Measurements from ENCODE around the gene TRPM2. TPM values are rescaled to one million over a fixed set of nuclear protein-coding genes. Genes with fewer than 3 reads are reported as not detected.

TRPM2 gene
- total RNA-seq, 1 donor, result 0.36 TPM

DNA sequence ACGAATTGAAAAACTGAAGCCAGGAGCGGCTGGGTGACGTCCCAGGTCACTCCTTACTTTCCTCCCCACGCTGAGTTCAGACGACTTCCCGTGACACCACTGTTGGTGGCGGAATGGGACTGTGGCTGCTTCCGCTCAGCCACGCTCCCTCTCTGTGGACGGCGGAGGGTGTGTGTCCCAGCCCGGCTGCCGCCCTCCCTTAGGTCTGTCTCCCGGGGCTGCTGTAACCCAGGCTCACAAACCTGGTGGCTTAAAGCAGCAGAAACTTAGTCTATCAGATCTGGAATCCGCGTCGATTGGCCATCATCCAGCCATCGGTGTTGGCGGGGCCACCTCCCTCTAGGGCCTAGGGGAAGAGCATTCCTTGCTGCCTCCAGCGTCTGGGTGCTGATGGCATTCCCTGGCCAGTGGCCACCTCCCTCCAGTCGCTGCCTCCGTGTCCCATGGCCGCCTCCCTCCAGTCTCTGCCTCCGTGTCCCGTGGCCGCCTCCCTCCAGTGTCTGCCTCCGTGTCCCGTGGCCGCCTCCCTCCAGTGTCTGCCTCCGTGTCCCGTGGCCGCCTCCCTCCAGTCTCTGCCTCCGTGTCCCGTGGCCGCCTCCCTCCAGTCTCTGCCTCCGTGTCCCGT, 17.5 kb downstream of the TRPM2 start:
- H3K9me3 ChIP-seq (ENCODE audit: low read depth, low read length), result no peaks in the 10 kb centered on the region

GRCh38 chr21:44371596-44371995, 18.2 kb downstream of the TRPM2 start:
- TF ChIP-seq CTCF (IDR thresholded peaks at IDR 0.05; ENCODE audit: extremely low read depth, low read depth, low read length), result no peak
- DNase-seq (ENCODE audit: insufficient read length, low spot score, missing footprints), result no peak
- Histone ChIP-seq H3K27me3 (ENCODE audit: insufficient read depth, low read length) (peaks cover 2% of the 10 kb centered on the region), H4K20me1 (ENCODE audit: insufficient read depth, low read length) (no peaks in the 10 kb centered on the region), H3K4me3 (ENCODE audit: insufficient read depth, low read length) (no peak overlapping the region), H3K4me1 (ENCODE audit: insufficient read depth, low read length) (no peaks in the 10 kb centered on the region), H2AFZ (ENCODE audit: low read length) (no peak overlapping the region), H3K4me2 (ENCODE audit: insufficient read depth, low read length) (no peak overlapping the region), H3K36me3 (ENCODE audit: insufficient read depth, low read length) (no peaks in the 10 kb centered on the region), H3K79me2 (ENCODE audit: insufficient read depth, low read length) (no peaks in the 10 kb centered on the region), H3K9me3 (ENCODE audit: low read depth, low read length) (no peaks in the 10 kb centered on the region), H3K27ac (ENCODE audit: low read depth, low read length) (no peak overlapping the region)

More for the DNA sequence above, 17.5 kb downstream of the TRPM2 start:
- Histone ChIP-seq H3K36me3 (ENCODE audit: insufficient read depth, low read length) (no peaks in the 10 kb centered on the region), H2AFZ (ENCODE audit: low read length) (no peak overlapping the region), H3K4me1 (ENCODE audit: insufficient read depth, low read length) (no peaks in the 10 kb centered on the region), H3K4me3 (ENCODE audit: insufficient read depth, low read length) (no peak overlapping the region), H3K4me2 (ENCODE audit: insufficient read depth, low read length) (no peak overlapping the region), H4K20me1 (ENCODE audit: insufficient read depth, low read length) (no peaks in the 10 kb centered on the region), H3K79me2 (ENCODE audit: insufficient read depth, low read length) (no peaks in the 10 kb centered on the region), H3K27ac (ENCODE audit: low read depth, low read length) (no peak overlapping the region), H3K27me3 (ENCODE audit: insufficient read depth, low read length) (peaks cover 2% of the 10 kb centered on the region)
- TF ChIP-seq CTCF (IDR thresholded peaks at IDR 0.05; ENCODE audit: extremely low read depth, low read depth, low read length), result no peak
- peak; percentile 68 for DNase-seq (ENCODE audit: insufficient read length, low spot score, missing footprints)

DNA sequence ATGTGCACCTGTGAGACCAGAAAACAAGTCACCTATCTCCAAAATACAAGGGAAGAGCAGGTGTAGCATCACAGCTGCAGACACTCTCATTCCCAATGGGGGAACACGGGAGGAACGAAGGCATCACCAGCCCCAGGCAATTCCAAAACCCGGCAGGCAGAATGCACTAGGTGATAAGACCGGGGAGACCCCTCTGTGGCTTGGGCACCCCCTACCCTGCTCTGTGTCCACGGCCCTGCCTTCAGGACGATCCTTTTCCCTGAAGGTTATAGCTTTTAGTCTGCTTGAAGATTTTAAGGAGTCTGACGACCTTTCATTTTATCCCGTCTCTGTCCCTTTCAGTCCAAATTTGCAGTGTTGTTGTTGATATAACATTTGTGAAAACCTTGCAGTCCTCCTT, 19.2 kb downstream of the TRPM2 start:
- no peaks in the 10 kb centered on the region for H4K20me1 ChIP-seq (ENCODE audit: insufficient read depth, low read length)
- H3K36me3 ChIP-seq (ENCODE audit: insufficient read depth, low read length), result no peaks in the 10 kb centered on the region
- H3K4me3 ChIP-seq (ENCODE audit: insufficient read depth, low read length), result no peak overlapping the region
- H3K9me3 ChIP-seq (ENCODE audit: low read depth, low read length), result no peaks in the 10 kb centered on the region
- no peak overlapping the region for H2AFZ ChIP-seq (ENCODE audit: low read length)
- H3K27ac ChIP-seq (ENCODE audit: low read depth, low read length), result no peak overlapping the region
- no peaks in the 10 kb centered on the region for H3K79me2 ChIP-seq (ENCODE audit: insufficient read depth, low read length)
- H3K4me2 ChIP-seq (ENCODE audit: insufficient read depth, low read length), result no peak overlapping the region
- H3K27me3 ChIP-seq (ENCODE audit: insufficient read depth, low read length), result peaks cover 2% of the 10 kb centered on the region
- no peaks in the 10 kb centered on the region for H3K4me1 ChIP-seq (ENCODE audit: insufficient read depth, low read length)
- TF ChIP-seq CTCF (IDR thresholded peaks at IDR 0.05; ENCODE audit: extremely low read depth, low read depth, low read length), result no peak
- peak; percentile 11 for DNase-seq (ENCODE audit: insufficient read length, low spot score, missing footprints)

DNA sequence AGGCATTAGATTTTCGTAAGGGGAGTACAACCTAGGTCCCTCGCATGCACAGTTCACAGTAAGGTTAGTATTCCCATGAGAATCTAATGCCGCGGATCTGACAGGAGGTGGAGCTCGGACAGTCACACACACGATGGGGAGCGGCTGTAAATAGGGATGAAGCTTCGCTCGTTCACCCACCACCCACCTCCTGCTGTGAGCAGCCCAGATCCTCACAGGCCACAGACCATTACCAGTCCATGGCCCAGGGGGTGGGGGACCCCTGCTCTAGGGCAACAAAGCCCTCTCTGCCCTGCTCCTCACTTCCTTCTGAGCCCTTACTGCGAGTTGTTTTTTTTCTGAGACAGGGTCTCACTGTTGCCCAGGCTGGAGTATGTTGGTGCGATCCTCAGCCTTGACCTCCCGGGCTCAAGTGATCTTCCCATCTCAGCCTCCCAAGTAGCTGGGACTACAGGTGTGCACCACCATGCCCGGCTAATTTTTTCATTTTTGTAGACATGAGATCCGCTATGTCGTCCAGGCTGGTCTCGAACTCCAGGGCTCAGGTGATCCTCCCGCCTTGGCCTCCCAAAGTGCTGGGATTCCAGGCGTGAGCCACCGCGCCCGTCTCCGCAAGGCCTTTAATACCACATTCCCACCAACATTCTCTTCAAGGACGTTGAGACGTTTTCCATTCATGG, 21.3 kb downstream of the TRPM2 start:
- Histone ChIP-seq H3K36me3 (ENCODE audit: insufficient read depth, low read length) (no peaks in the 10 kb centered on the region), H3K27ac (ENCODE audit: low read depth, low read length) (no peak overlapping the region), H3K4me2 (ENCODE audit: insufficient read depth, low read length) (no peak overlapping the region), H2AFZ (ENCODE audit: low read length) (no peak overlapping the region), H3K9me3 (ENCODE audit: low read depth, low read length) (no peaks in the 10 kb centered on the region), H4K20me1 (ENCODE audit: insufficient read depth, low read length) (no peaks in the 10 kb centered on the region), H3K79me2 (ENCODE audit: insufficient read depth, low read length) (no peaks in the 10 kb centered on the region), H3K27me3 (ENCODE audit: insufficient read depth, low read length) (peaks cover 2% of the 10 kb centered on the region), H3K4me1 (ENCODE audit: insufficient read depth, low read length) (no peaks in the 10 kb centered on the region), H3K4me3 (ENCODE audit: insufficient read depth, low read length) (no peak overlapping the region)
- TF ChIP-seq CTCF (IDR thresholded peaks at IDR 0.05; ENCODE audit: extremely low read depth, low read depth, low read length), result no peak
- peak; percentile 37 for DNase-seq (ENCODE audit: insufficient read length, low spot score, missing footprints)

All from osteoblast (primary cell).